GM12872 (cell line): ENCODE results near the gene ARHGAP4.
A peak's percentile ranks its signal among the peaks of the same experiment; 100 is the strongest.

ENCODE experiments used
- CTCF ChIP-seq: IDR thresholded peaks from 3 replicates; pipeline ENCODE4 v1.5.1; 2011; ENCODE audit warnings: low read depth, mild to moderate bottlenecking, low read length, moderate library complexity; ENCODE audit not compliant: insufficient read depth

Gene ARHGAP4

GRCh38 chrX:153948002-153948466 lies 22.0 kb upstream of the ARHGAP4 start:
- no peak for TF ChIP-seq CTCF

GRCh38 chrX:153947009-153947769 lies 21.1 kb upstream of the ARHGAP4 start:
- peak; percentile 89 for TF ChIP-seq CTCF

DNA sequence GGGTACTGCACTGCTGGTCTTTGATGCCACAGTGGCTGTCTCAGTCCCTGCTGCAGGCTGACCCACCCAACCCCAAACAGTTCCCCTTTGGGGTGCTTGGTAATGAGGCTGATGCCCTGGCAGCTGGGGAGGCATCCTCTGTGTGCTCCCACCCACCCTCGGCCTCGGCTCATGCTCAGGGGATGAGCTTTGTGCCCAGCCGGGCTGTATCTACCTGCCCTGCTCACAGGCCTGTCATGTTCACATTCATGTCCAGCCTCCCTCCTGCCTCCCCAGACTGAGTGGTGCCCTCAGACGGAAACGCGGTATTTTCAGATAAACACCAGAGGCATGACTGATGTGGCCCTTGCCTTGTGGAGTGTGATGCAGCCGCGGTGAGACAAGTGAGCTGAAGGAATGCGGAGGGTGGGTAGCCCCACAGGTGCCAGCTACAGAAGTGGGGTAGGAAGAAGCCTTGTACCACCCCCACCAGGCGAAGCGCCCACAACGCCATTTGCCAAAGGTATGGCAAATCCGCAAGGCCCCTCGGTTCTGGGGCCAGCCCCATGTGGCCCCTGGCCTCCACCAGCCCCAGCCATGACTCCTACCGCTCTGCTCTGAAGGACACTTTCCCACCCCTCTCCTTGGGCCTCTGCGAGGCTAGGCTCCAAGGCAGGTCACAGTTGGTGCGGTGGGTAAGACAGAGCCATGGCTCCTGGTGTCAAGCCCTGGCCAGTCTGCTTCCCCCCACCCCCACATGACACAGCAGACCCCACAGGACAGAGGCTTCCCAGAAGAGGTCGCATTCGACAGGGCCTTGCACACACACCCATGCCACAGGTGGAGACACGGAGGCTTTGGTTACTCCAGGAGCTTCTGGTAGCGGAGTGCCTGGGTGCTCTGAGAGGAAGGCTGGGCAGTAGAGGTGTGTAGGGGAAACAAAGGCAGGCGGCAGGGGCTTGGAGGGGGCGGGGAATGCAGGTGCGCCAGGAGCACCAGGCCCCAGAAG lies 20.2 kb upstream of the ARHGAP4 start:
- TF ChIP-seq CTCF = no peak

DNA sequence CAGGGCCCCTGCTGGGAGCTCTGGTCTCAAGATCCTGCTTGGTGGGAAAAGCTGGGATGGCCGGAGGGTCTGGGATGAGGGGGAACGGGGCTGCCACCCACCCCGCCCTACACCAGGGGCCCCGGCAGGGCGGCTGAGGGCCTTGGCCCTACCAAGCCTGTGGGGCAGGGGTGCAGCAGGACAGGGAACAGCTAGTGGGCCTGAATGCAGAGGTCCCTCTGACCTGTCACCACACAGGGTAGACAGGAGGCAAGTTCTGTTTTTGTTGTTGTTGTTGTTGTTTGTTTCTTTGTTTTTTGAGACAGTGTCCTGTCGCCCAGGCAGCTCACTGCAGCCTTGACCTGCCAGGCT lies 18.7 kb upstream of the ARHGAP4 start:
- no peak for TF ChIP-seq CTCF

DNA sequence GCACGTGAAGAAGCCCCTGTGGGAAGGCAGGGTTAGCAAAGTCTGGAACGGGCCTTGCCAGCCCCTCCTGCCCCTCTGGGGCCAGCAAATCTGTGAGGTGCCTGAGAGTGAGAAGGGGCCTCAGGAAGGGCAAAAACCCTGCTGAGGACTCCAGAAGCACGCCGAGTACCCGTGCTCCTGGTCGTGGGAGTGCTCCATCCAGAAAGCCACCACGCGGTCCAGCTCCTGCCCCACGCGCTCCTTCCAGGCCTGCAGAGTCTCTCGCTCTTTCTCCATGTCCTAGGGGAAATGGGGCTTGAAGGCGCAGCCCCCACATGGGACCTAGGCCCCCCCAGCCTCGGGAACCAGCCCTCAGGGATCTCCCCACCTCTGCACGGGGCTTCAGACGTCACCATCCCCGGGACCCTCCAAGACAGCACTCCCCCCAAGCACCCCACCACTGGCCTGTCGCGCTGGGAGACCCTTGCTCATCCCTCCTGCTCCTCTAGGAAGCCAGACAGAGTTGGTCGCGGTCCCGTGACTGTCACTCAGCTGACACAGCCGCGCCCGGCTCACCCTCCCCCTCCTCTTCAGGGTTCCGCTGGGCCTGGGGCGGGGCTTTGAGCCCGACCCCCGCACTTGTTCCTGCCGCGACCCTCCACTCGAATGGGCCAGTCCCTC lies 18.2 kb upstream of the ARHGAP4 start, which contains the start of gene RENBP:
Gene RENBP, minus strand, starts transcription at position 504 of the 660 bp plus-strand sequence. Its CDS starts 33 bp downstream, at position 471.
- no peak for TF ChIP-seq CTCF

DNA sequence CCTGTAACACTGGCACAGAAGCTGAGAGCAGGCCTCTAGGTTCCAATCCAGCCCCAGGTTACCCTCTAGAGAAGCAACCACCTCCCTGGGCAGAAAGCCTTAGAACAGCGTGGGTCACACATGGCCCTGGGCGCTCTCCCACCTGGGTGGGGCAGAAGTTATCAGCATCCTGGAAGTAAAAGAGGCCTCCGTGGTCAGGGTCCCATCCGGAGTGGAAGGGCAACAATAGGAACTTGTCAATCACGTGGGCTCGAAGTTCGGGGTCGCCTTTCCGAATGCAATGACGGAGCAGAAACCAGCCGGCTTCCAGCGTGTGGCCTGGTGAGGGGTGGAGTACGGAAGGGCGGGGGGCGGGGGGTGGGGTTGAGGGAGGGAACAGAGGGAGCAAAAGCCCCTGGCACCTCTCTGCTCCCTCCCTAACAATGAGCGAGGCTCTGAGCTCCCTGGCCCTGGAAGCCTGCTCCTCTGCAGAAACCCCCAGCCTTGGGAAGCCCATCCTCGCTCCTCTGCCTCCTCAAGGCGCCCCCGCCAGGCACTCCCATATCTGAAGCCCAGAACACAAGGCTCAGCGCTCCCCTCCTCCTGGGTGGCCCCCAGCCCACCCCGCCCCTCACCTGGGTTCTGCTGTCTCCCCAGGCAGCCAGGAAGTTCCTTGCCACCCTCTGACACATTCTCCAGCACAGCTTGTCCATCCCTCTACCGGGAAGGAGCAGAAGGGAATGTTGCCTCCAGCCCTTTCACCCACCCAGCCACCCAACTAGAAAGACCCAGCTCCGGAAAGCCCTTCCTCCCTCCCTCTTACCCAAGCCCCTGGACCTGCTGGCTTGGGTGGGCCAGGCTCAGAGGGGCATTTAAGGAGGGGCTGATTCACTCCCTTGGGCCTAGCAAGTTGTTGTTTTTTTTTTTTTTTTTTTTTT lies 15.5 kb upstream of the ARHGAP4 start:
- no peak for TF ChIP-seq CTCF
